ENCODE measurements around the gene DLK1. TPM values are rescaled to one million over a fixed set of nuclear protein-coding genes. Genes with fewer than 3 reads are reported as not detected.

Gene DLK1
- total RNA-seq, 2 experiments from 2014 or later: not detected

Other genes with a start within 250 kb of the DLK1 start
- gene BEGAIN, start 139.5 kb upstream of the DLK1 start, total RNA-seq (2014; rRNA removed; shearing (Covaris generic)): 1.8 TPM in 1 of 2 replicates, not detected in the other
- 0.06 and 0.76 TPM in 2 replicates for gene BEGAIN, start 139.5 kb upstream of the DLK1 start, total RNA-seq (2022)
- gene MEG3, start 99.2 kb downstream of the DLK1 start, total RNA-seq (2014; rRNA removed; shearing (Covaris generic)): not detected in 2 replicates
- not detected in 2 replicates for gene MEG3, start 99.2 kb downstream of the DLK1 start, total RNA-seq (2022)
- not detected in 2 replicates for gene RTL1, start 176.8 kb downstream of the DLK1 start, total RNA-seq (2014; rRNA removed; shearing (Covaris generic))
- gene RTL1, start 176.8 kb downstream of the DLK1 start, total RNA-seq (2022): not detected in 2 replicates

Measured in OCI-LY7 (cell line).